Endothelial cell of umbilical vein (primary cell): Measurements from ENCODE around the gene XRCC4. TPM values are rescaled to one million over a fixed set of nuclear protein-coding genes. Genes with fewer than 3 reads are reported as not detected.

Source experiments
- BruUV-seq: library from RNA; stranded (reverse); fragments of 400-500 nt; replicated peaks from 2 replicates; lab custom pipeline; 2021; lab: Mats Ljungman, UMichigan
- CTCF ChIA-PET: fragments of 300-600, 350-600 bp; sonication (Branson Sonifier 250); formaldehyde crosslinking; loops from one replicate; lab custom pipeline; 2021; ENCODE audit warnings: antibody characterized with exemption, inconsistent platforms; lab: Charles Lee
- POLR2A ChIA-PET: fragments of 300-600, 350-600 bp; sonication (Branson Sonifier 250); formaldehyde crosslinking; loops from one replicate; lab custom pipeline; 2021; ENCODE audit warnings: antibody characterized with exemption, inconsistent platforms; lab: Charles Lee
- DNase-seq: peaks from one replicate; pipeline ENCODE4 v3.0.0-alpha.2; 2011; ENCODE audit warnings: low read depth, low spot score
- FAIRE-seq: peaks from 2 replicates; lab custom pipeline; 2011; peaks lifted over from hg19 to GRCh38; lab: Jason Lieb, UNC
- H2AFZ ChIP-seq: 2 replicates; pipeline ENCODE4 v1.6.0; 2012; ENCODE audit warnings: low read depth, low read length, control low read depth, inconsistent platforms
- H3K27ac ChIP-seq: 2 replicates; pipeline ENCODE4 v1.5.1; 2011; ENCODE audit warnings: low read depth, mild to moderate bottlenecking, control low read depth, low read length, moderate library complexity; ENCODE audit not compliant: insufficient read depth
- H3K27me3 ChIP-seq, 2 experiments: 2 replicates each; pipeline versions ENCODE4 v1.6.0 to v1.6.1; 2011; ENCODE audit warnings: low read length in 2 of 2, mixed read lengths in 1 of 2; ENCODE audit not compliant: control insufficient read depth in 2 of 2, insufficient read depth in 2 of 2
- H3K36me3 ChIP-seq, 2 experiments: 2 replicates in 1 of 2; 3 replicates in 1 of 2; pipeline ENCODE4 v1.5.1; 2011; ENCODE audit warnings: low read length in 2 of 2, mild to moderate bottlenecking in 1 of 2, moderate library complexity in 1 of 2; ENCODE audit not compliant: control insufficient read depth in 2 of 2, insufficient read depth in 2 of 2; ENCODE audit errors: extremely low read depth in 1 of 2
- H3K4me1 ChIP-seq: 3 replicates; pipeline ENCODE4 v1.5.1; 2011; ENCODE audit warnings: mild to moderate bottlenecking, low read length; ENCODE audit not compliant: control insufficient read depth, insufficient read depth; ENCODE audit errors: extremely low read depth
- H3K4me2 ChIP-seq: 2 replicates; pipeline ENCODE4 v1.6.1; 2011; ENCODE audit warnings: low read length, control low read depth, mixed read lengths; ENCODE audit not compliant: insufficient read depth
- H3K4me3 ChIP-seq, 3 experiments: fragments of 200-600 bp in 1 of 3; sonication (generic), shearing (Covaris generic) in 1 of 3; replicated peaks in 1 of 3; 2 replicates each; pipeline ENCODE4 v1.5.1; 2011 to 2016; ENCODE audit warnings: control low read depth in 3 of 3, low read length in 3 of 3, mild to moderate bottlenecking in 2 of 3, inconsistent platforms in 1 of 3, low read depth in 1 of 3, moderate library complexity in 1 of 3; ENCODE audit not compliant: insufficient read depth in 1 of 3
- H3K79me2 ChIP-seq: 2 replicates; pipeline ENCODE4 v1.6.0; 2012; ENCODE audit warnings: low read length, inconsistent platforms; ENCODE audit not compliant: control insufficient read depth, insufficient read depth
- H3K9ac ChIP-seq: replicated peaks from 2 replicates; pipeline ENCODE3; 2011; ENCODE audit warnings: low read length, control low read depth; ENCODE audit not compliant: insufficient read depth; ENCODE audit errors: extremely low read depth
- H3K9me1 ChIP-seq: replicated peaks from 3 replicates; pipeline ENCODE4 v1.6.0; 2011; ENCODE audit warnings: mild to moderate bottlenecking, low read length; ENCODE audit not compliant: control insufficient read depth, insufficient read depth; ENCODE audit errors: extremely low read depth
- H3K9me3 ChIP-seq: replicated peaks from 2 replicates; pipeline ENCODE4 v1.5.1; 2012; ENCODE audit warnings: low read length, inconsistent platforms; ENCODE audit not compliant: control insufficient read depth, insufficient read depth
- H4K20me1 ChIP-seq: replicated peaks from 2 replicates; pipeline ENCODE3; 2011; ENCODE audit warnings: mild to moderate bottlenecking, low read length; ENCODE audit not compliant: control insufficient read depth, insufficient read depth; ENCODE audit errors: extremely low read depth
- CTCF ChIP-seq, 2 donors: IDR thresholded peaks; 1 replicate in 1 of 2; 2 replicates in 1 of 2; pipeline ENCODE4 v1.5.1; 2011; ENCODE audit warnings: low read length in 2 of 2, mild to moderate bottlenecking in 2 of 2, moderate library complexity in 2 of 2, control low read depth in 1 of 2, inconsistent platforms in 1 of 2, low read depth in 1 of 2; ENCODE audit not compliant: insufficient read depth in 1 of 2; ENCODE audit errors: extremely low read depth in 1 of 2
- EZH2 ChIP-seq: IDR thresholded peaks from 2 replicates; pipeline ENCODE4 v1.6.1; 2012; ENCODE audit warnings: borderline replicate concordance, low read depth, mild to moderate bottlenecking, moderate library complexity, low read length, inconsistent platforms; ENCODE audit not compliant: severe bottlenecking
- GATA2 ChIP-seq: IDR thresholded peaks from 2 replicates; pipeline ENCODE4 v1.7.0; 2011; ENCODE audit warnings: low read depth, mild to moderate bottlenecking, moderate library complexity, mixed read lengths, low read length; ENCODE audit not compliant: insufficient read length, insufficient read depth
- JUN ChIP-seq: IDR thresholded peaks from 2 replicates; pipeline ENCODE4 v1.6.1; 2011; ENCODE audit warnings: borderline replicate concordance, low read depth; ENCODE audit not compliant: insufficient read length, insufficient read depth
- MYC ChIP-seq: IDR thresholded peaks from one replicate; pipeline ENCODE4 v1.6.1; 2011; ENCODE audit warnings: mild to moderate bottlenecking, low read depth, low read length
- dilution Hi-C: fragments of 300-500 bp; cut with MboI; formaldehyde crosslinking; loops from one replicate; pipeline ENCODE4 v1.15.0; 2019; ENCODE audit warnings: low sequenced_read_pairs; ENCODE audit not compliant: extremely low pct_ligation_motif_present
- intact Hi-C: fragments of 100-400 bp; cut with micrococcal nuclease; formaldehyde crosslinking; loops from one replicate; pipeline ENCODE4 v1.10.0; 2022
- polyA plus RNA-seq, 4 experiments: library from polyadenylated mRNA; depleted of rRNA in 3 of 4; stranded (reverse) in 3 of 4; unstranded in 1 of 4; fragments of >200 nt; gene quantifications; 2 replicates each; pipeline versions ENCODE4 v1.2.1 to v1.2.3, GENCODE V29; 2011 to 2012; ENCODE audit warnings: missing spikeins in 1 of 4
- total RNA-seq: library from RNA; stranded (reverse); gene quantifications from 2 replicates; pipeline ENCODE4 v1.2.3, GENCODE V29; 2021
- TF ChIP-seq, protein P1 (sequence below): IDR thresholded peaks from 2 replicates; pipeline ENCODE4 v1.6.1; 2011; ENCODE audit not compliant: insufficient read depth, insufficient read length

XRCC4 gene
- total and polyA plus RNA-seq, 2 donors (not counting 3 experiments of a cell fraction or from before 2014, with no cell fraction given): 1.3 to 7.7 TPM

- Histone ChIP-seq H3K4me1 (no peaks in the 10 kb centered on the region), H3K27me3 (peaks cover 0 to 2% of the 10 kb centered on the region in 2 experiments), H3K4me2 (no peak overlapping the region), H4K20me1 (no peaks in the 10 kb centered on the region), H3K4me3 (no peak overlapping the region), H2AFZ (no peak overlapping the region), H3K36me3 (no peaks in the 10 kb centered on the region), H3K27ac (no peak overlapping the region), H3K9ac (no peak overlapping the region), H3K9me3 (no peaks in the 10 kb centered on the region), H3K9me1 (no peaks in the 10 kb centered on the region), H3K79me2 (no peaks in the 10 kb centered on the region)
- no peak for TF ChIP-seq CTCF (IDR thresholded peaks at IDR 0.05; ENCODE audit: extremely low read depth in 1 of 2, insufficient read depth in 1 of 2, low read depth in 1 of 2, low read length in 2 of 2)
- no peak for TF ChIP-seq MYC
- TF ChIP-seq, protein P1, sequence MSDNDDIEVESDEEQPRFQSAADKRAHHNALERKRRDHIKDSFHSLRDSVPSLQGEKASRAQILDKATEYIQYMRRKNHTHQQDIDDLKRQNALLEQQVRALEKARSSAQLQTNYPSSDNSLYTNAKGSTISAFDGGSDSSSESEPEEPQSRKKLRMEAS: no peak
- TF ChIP-seq GATA2: no peak
- TF ChIP-seq JUN: no peak
- TF ChIP-seq EZH2: no peak
- CTCF ChIA-PET: no interaction called here
- dilution Hi-C loops (no loop called here), intact Hi-C loops (no loop called here)
- no peak for DNase-seq
- BruUV-seq: no TSS peak
- POLR2A ChIA-PET: no interaction called here
- FAIRE-seq: no peak
These were observed 287.3 kb downstream of the XRCC4 start for GRCh38 chr5:83364312-83365299.
